GM18909 (cell line): ENCODE results near the gene RNU2-63P.
"Not testable (repeated sequence)": the region's sequence is repeated elsewhere in the genome, so short reads cannot be mapped to it uniquely, and the experiment has no call there.

ENCODE experiments used
- ATAC-seq: cut with Tn5 transposase; IDR thresholded peaks from one replicate; pipeline ENCODE4 v1.9.1; 2021; ENCODE audit warnings: mild to moderate bottlenecking; ENCODE audit not compliant: unreplicated experiment, poor library complexity

The RNU2-63P gene

GRCh38 chr2:87992569-87992968 is 23.8 kb downstream of the RNU2-63P start:
- not testable (repeated sequence) for ATAC-seq

GRCh38 chr2:87987473-87987872 is 28.9 kb downstream of the RNU2-63P start:
- not testable (repeated sequence) for ATAC-seq

- peak; percentile 47 for ATAC-seq
Observed at GRCh38 chr2:87985902-87986301, 30.4 kb downstream of the RNU2-63P start.

DNA sequence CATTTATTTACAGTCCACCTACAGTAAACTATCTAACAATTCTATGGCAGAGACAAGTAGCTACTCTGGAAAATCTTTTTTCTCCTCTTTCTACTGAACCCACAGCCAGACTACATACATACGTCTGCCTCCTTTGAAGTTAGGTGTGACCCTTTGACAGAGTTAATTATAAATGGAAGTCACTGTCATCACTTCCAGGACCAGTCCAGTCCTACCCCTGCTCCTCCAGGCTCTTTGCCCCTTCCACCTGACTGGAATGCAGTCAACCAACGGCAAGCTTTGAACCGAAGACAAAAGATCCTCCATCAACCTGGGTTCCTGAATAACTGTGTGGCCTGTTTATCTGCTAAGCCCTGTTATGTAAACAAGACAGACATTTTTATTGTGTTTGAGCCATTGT is 35.2 kb downstream of the RNU2-63P start:
- ATAC-seq, result not testable (repeated sequence)

GRCh38 chr2:87972385-87972784 is 44.0 kb downstream of the RNU2-63P start:
- not testable (repeated sequence) for ATAC-seq
